ENCODE measurements around the gene MYL3. TPM values are rescaled to one million over a fixed set of nuclear protein-coding genes. Genes with fewer than 3 reads are reported as not detected.

The MYL3 gene
- total and polyA plus RNA-seq, 4 donors = 1.9 to 4.1 (median 2.6) TPM

DNA sequence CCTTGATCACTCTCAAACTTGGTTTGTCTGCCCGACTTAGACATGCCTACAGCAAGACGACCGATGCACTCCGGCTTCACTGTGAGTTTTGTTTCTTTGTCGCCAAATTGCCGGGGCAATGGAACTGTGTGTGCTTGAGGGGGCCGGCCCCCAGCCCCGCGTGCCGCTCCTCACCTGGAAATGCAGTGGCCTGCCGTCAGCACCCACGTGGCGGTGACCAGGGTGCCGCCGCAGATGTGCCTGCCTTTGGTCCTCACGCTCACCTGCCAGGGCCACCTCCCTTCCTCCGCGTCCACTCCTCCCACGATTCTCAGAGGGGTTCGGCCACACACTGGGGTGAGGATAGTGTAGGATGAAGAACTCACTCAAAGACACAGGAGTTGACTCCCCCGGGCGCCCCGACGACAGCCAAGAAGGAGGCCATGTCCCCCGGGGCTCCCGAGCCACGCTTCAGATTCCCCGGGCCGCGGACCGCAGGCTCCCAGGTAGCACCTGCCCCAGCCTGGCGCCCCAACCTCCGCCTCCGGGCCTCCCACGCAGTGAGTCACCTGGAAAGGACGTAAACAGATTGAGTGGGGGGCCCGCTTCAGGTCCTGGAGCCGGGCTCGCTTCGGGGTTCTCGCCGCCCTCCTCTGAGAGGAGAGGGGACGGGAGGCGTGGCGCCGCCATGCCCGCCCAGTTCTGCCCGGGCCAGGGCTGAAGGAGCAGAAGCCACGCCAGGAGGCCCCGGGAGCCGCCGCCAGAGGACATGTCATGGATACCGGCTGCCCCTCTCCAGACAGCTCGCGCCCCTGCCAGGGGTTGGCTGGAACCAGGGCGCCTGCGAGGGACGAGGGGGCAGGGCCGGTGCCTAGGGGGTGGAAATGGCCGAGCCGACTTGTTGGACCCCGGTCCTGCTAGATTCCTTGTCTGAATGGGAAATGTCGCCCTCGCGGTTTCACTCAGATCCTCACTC is 29.6 kb downstream of the MYL3 start:
- H3K27me3 ChIP-seq (ENCODE audit: control insufficient read depth in 3 of 3, insufficient read depth in 3 of 3, low read length in 2 of 3) = no peaks in the 10 kb centered on the region

GRCh38 chr3:46831841-46832240 is 31.4 kb downstream of the MYL3 start:
- DNase-seq = no peak
- Histone ChIP-seq H3K27me3 (ENCODE audit: control insufficient read depth in 3 of 3, insufficient read depth in 3 of 3, low read length in 2 of 3) (no peaks in the 10 kb centered on the region), H3K27ac (ENCODE audit: low read depth in 1 of 2, low read length in 1 of 2) (no peak overlapping the region), H3K36me3 (ENCODE audit: control insufficient read depth in 4 of 4, insufficient read depth in 4 of 4, low read length in 4 of 4) (no peaks in the 10 kb centered on the region), H3K9me3 (ENCODE audit: control insufficient read depth in 4 of 4, insufficient read depth in 3 of 4, low read length in 3 of 4) (peaks cover 0 to 2% (median 0%) of the 10 kb centered on the region in 4 donors), H3K4me3 (no peak overlapping the region), H3K4me1 (ENCODE audit: control insufficient read depth in 5 of 5, insufficient read depth in 5 of 5, low read length in 5 of 5) (no peaks in the 10 kb centered on the region), H3K9ac (ENCODE audit: insufficient read depth in 1 of 2, low read length in 2 of 2) (no peak overlapping the region)
- ATAC-seq (ENCODE audit: insufficient read depth, low FRiP score) = no peak
- TF ChIP-seq, protein P1, sequence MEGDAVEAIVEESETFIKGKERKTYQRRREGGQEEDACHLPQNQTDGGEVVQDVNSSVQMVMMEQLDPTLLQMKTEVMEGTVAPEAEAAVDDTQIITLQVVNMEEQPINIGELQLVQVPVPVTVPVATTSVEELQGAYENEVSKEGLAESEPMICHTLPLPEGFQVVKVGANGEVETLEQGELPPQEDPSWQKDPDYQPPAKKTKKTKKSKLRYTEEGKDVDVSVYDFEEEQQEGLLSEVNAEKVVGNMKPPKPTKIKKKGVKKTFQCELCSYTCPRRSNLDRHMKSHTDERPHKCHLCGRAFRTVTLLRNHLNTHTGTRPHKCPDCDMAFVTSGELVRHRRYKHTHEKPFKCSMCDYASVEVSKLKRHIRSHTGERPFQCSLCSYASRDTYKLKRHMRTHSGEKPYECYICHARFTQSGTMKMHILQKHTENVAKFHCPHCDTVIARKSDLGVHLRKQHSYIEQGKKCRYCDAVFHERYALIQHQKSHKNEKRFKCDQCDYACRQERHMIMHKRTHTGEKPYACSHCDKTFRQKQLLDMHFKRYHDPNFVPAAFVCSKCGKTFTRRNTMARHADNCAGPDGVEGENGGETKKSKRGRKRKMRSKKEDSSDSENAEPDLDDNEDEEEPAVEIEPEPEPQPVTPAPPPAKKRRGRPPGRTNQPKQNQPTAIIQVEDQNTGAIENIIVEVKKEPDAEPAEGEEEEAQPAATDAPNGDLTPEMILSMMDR (IDR thresholded peaks at IDR 0.05; ENCODE audit: control extremely low read depth, extremely low read depth) = no peak
- 27 to 69% methylated on average over 1 of the region's 1 CpG for WGBS, 2 donors

More for the DNA sequence above, 29.6 kb downstream of the MYL3 start:
- TF ChIP-seq, protein P1 (IDR thresholded peaks at IDR 0.05; ENCODE audit: control extremely low read depth, extremely low read depth) = no peak
- Histone ChIP-seq H3K9ac (ENCODE audit: insufficient read depth in 1 of 2, low read length in 2 of 2) (no peak overlapping the region), H3K27ac (ENCODE audit: low read depth in 1 of 2, low read length in 1 of 2) (no peak overlapping the region), H3K9me3 (ENCODE audit: control insufficient read depth in 4 of 4, insufficient read depth in 3 of 4, low read length in 3 of 4) (peaks cover 0 to 5% (median 2%) of the 10 kb centered on the region in 4 donors), H3K4me3 (no peak overlapping the region), H3K4me1 (ENCODE audit: control insufficient read depth in 5 of 5, insufficient read depth in 5 of 5, low read length in 5 of 5) (no peaks in the 10 kb centered on the region), H3K36me3 (ENCODE audit: control insufficient read depth in 4 of 4, insufficient read depth in 4 of 4, low read length in 4 of 4) (no peaks in the 10 kb centered on the region)
- ATAC-seq (ENCODE audit: insufficient read depth, low FRiP score) = no peak
- 95 to 96% methylated on average over 65 of the region's 65 CpGs for WGBS, 2 donors
- no peak for DNase-seq

DNA sequence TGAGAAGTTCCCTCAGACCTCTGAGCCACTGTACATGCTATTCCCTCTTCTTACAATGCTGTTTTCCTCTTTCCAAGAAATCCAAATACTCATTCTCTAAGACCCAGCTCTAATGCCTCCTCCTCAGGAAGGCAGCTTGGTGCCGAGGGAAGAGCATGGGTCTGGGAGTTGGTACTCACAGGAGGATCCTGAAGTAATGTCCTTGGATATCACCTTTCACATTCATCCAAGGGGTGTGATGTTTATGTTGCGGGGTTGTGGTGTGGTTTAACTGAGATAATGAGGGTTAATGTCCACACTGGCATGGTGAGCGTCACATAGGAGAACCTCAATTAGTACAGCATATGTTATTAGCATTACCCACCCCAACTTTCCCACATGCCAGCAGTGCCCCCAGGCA is 31.9 kb downstream of the MYL3 start:
- peaks cover 0 to 2% (median 0%) of the 10 kb centered on the region in 4 donors for H3K9me3 ChIP-seq (ENCODE audit: control insufficient read depth in 4 of 4, insufficient read depth in 3 of 4, low read length in 3 of 4)
- H3K9ac ChIP-seq (ENCODE audit: insufficient read depth in 1 of 2, low read length in 2 of 2) = no peak overlapping the region
- H3K4me3 ChIP-seq = no peak overlapping the region
- ATAC-seq (ENCODE audit: insufficient read depth, low FRiP score) (no peak), DNase-seq (no peak)
- no peaks in the 10 kb centered on the region for H3K4me1 ChIP-seq (ENCODE audit: control insufficient read depth in 5 of 5, insufficient read depth in 5 of 5, low read length in 5 of 5)
- no peaks in the 10 kb centered on the region for H3K36me3 ChIP-seq (ENCODE audit: control insufficient read depth in 4 of 4, insufficient read depth in 4 of 4, low read length in 4 of 4)
- no peak overlapping the region for H3K27ac ChIP-seq (ENCODE audit: low read depth in 1 of 2, low read length in 1 of 2)
- H3K27me3 ChIP-seq (ENCODE audit: control insufficient read depth in 3 of 3, insufficient read depth in 3 of 3, low read length in 2 of 3) = no peaks in the 10 kb centered on the region
- TF ChIP-seq, protein P1 (IDR thresholded peaks at IDR 0.05; ENCODE audit: control extremely low read depth, extremely low read depth) = no peak
- WGBS, 2 donors = 91 to 96% methylated on average over 3 of the region's 3 CpGs
